ACC112 (cell line): Measurements from ENCODE around the gene CRKL.

ENCODE experiments used
- H2AFZ ChIP-seq: fragments of 200-600 bp; sonication (generic); one replicate; pipeline ENCODE4 v1.6.0; 2017; ENCODE audit warnings: antibody characterized with exemption, low read length; ENCODE audit not compliant: unreplicated experiment
- H3K27ac ChIP-seq: fragments of 200-600 bp; sonication (generic); 2 replicates; pipeline ENCODE4 v1.5.1; 2014; ENCODE audit warnings: low read depth, mild to moderate bottlenecking, antibody characterized with exemption, low read length, moderate library complexity
- H3K27me3 ChIP-seq: fragments of 200-600 bp; sonication (generic); 2 replicates; pipeline ENCODE4 v1.6.1; 2014; ENCODE audit warnings: mild to moderate bottlenecking, antibody characterized with exemption, low read length, moderate library complexity, mixed read lengths; ENCODE audit not compliant: insufficient read depth
- H3K36me3 ChIP-seq: fragments of 200-600 bp; sonication (generic); 2 replicates; pipeline ENCODE4 v1.6.1; 2016; ENCODE audit warnings: mild to moderate bottlenecking, antibody characterized with exemption, low read length, moderate library complexity, mixed read lengths; ENCODE audit not compliant: insufficient read depth
- H3K4me1 ChIP-seq: fragments of 200-600 bp; sonication (generic); one replicate; pipeline ENCODE4 v1.6.1; 2016; ENCODE audit warnings: low read length, mixed read lengths; ENCODE audit not compliant: insufficient read depth, unreplicated experiment, control insufficient read depth
- H3K4me3 ChIP-seq: fragments of 200-600 bp; sonication (generic); 2 replicates; pipeline ENCODE4 v1.5.1; 2014; ENCODE audit warnings: mild to moderate bottlenecking, low read depth, low read length
- H3K79me2 ChIP-seq: fragments of 200-600 bp; sonication (generic); one replicate; pipeline ENCODE4 v1.6.0; 2016; ENCODE audit warnings: low read length; ENCODE audit not compliant: control insufficient read depth, unreplicated experiment, insufficient read depth

CRKL gene, protein sequence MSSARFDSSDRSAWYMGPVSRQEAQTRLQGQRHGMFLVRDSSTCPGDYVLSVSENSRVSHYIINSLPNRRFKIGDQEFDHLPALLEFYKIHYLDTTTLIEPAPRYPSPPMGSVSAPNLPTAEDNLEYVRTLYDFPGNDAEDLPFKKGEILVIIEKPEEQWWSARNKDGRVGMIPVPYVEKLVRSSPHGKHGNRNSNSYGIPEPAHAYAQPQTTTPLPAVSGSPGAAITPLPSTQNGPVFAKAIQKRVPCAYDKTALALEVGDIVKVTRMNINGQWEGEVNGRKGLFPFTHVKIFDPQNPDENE

DNA sequence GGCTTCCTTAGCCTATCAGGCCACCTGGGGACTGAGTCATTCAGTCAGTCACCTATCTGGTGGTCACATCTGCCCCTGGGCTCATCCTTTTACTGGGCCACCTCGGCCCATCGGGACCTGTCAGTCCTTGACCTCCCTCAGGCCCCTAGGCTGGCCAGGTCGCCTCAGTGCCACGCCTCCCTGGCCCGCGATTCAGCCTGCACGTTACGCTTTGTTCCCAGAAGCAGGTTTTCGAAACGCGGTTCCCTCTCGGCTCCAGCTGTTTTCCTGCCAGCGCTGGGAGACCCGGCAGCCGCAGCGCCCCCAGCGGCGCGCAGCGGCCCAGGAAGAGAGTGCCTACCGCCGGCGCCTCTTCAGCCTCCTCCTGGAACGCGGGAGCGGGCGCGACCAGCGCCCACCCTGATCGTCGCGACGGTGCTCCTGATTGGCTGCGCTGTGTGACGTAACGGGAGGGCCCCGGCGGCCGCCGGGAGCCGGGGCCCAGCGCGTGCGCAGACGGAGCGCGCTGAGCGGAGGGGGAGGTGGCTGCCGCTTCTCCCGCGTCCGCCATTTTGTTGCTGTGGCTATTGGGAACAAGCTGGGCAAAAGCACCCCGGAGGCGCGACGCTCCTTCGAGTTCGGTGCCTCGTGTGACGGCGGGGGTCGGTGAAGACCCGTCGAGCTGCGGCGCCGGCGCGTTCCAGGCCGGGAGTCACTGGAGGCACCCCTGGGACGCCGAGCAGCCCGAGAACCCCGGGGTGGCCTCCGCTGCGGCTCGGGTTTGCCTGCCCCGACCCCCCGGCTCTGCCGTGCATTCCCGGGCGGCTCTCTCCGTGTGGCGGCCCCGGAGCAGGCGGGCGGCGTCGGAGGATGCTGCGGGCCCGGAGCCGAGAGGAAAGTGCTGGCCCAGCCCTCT is at the start of gene CRKL:
Gene CRKL (plus strand): TSS at position 492 of the 895 bp plus-strand sequence. CDS start 528 bp downstream, outside the sequence.
- Histone ChIP-seq H2AFZ (peak within 1 kb of the TSS; percentile 100), H3K4me1 (peaks cover 6% of the 10 kb centered on the region), H3K36me3 (no peaks in the 10 kb centered on the region), H3K27ac (peak within 1 kb of the TSS; percentile 55), H3K79me2 (peaks cover 45% of the 10 kb centered on the region), H3K27me3 (no peaks in the 10 kb centered on the region), H3K4me3 (peak within 1 kb of the TSS; percentile 95)

DNA sequence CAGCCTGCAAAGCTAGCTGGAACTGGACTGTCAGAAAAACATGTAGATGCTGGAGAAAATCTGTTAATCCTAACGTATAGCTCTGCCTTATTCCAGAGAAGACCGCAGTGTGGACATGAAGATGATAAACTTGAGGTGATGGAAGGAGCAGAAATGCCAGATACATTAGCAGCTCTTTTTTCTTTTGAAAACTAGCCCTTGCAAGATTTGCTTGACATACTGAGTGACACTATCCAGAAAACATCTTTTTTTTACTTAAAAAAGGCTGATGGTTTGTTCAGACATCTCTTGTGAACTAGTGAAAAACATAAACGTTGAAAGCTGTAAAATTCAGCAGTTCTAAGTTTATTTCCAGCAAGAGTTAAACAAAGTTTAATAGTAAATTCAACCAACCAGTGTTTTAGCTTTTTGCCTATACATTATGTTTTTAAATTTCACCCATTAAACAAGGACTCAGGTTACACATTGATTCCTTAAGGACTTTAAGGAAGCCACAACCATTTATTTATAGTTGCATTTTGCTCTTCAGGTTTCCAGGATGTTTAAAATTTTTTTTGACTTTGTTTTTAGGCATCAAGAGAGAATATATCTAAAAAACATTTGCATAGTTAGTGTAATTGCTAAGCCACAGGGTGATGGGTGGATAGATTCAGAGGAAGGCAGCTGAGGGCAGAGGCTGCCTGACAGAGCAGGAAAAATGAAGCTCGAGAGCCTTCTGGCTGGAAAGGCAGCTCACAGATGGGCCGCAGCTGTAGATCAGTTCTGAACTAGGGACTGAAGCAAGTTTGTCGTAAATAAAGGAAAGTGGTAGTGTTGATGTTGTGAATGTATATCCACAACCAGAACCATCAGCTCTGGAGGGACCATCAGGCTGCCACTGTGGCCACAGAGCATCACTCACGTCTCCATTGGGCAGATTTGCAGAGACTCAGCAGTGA is 48.9 kb upstream of the CRKL start:
- Histone ChIP-seq H3K36me3 (no peaks in the 10 kb centered on the region), H3K4me1 (no peaks in the 10 kb centered on the region), H2AFZ (no peak overlapping the region), H3K79me2 (no peaks in the 10 kb centered on the region), H3K27me3 (no peaks in the 10 kb centered on the region), H3K4me3 (no peak overlapping the region), H3K27ac (no peak overlapping the region)

DNA sequence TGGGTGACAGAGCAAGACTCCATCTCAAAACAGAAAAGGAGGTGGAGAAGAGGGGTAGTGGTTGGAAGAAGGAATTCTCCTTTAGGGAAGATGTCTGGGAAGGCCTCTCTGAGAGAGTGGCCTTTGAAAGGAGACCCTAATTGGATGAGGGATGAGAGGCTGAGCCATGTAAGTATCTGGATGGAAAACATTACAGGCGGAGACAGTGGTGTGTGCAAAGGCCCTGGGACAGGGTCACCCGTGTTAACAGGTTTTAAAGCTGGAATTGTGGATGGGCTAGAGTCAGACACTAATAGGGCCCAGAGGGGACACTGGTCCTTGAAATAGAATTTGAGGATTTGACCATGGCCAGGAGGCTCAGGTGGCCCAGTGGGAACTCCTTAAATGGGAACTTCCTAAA is 48.0 kb upstream of the CRKL start:
- Histone ChIP-seq H3K4me1 (no peaks in the 10 kb centered on the region), H3K79me2 (no peaks in the 10 kb centered on the region), H3K36me3 (no peaks in the 10 kb centered on the region), H3K27me3 (no peaks in the 10 kb centered on the region), H2AFZ (no peak overlapping the region), H3K4me3 (no peak overlapping the region), H3K27ac (no peak overlapping the region)

DNA sequence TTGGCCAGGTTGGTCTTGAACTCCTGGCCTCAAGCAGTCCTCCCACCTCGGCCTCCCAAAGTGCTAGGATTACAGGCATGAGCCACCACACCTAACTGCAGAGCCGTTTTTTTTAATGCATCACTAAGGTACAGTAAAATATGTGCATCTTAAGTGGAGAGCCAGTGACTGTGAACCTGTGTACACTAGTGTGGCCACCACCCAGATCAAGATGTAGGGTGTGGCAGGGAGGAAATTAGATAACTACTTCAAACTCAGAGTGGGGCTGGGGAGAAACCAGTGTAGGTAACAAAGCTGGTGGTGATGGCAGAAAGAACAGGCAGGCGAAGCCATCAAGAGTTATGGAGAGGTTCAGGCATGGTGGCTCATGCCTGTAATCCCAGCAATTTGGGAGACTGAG is 44.0 kb upstream of the CRKL start:
- no peak overlapping the region for H2AFZ ChIP-seq
- no peaks in the 10 kb centered on the region for H3K79me2 ChIP-seq
- no peaks in the 10 kb centered on the region for H3K4me1 ChIP-seq
- no peaks in the 10 kb centered on the region for H3K27me3 ChIP-seq
- no peak overlapping the region for H3K27ac ChIP-seq
- H3K4me3 ChIP-seq: no peak overlapping the region
- no peaks in the 10 kb centered on the region for H3K36me3 ChIP-seq

DNA sequence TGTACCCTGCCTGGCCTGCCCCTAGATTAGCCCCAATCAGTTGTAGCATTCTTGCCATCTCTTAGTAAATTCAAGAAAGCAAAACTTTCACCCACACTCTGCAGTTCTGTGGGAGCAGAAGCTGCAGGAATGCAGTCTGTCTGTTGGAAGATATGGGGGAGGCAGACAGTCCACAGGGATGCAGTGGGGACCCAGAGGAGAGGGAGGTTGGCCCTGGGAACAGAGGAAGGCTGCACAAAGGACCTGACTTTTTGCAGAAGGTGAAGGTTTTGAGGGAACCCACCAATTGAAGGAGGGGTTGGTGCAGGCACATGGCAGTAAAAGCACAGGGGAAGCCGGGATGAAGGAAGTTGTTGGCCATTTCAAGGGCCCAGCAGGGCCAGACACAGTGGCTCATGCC is 41.9 kb upstream of the CRKL start:
- no peaks in the 10 kb centered on the region for H3K4me1 ChIP-seq

DNA sequence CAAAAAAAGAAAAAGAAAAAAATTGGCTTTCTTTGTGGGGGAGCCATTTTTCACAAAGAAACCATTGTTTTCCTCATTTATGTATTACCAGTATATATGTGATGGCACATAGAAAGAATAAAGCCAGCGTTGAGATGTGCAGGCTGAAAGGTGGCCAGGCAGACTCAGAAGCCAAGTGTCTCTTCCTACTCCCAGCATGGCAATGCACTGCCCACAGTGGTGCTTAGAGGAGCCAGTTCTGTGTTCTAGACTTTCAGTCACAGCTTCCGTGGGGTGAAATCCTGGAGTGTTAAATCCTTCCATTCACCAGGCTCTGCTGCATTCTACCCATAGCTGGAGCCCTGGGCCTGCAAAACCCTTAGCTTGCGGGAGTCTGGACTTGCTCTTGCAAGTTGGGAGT is 39.5 kb upstream of the CRKL start:
- Histone ChIP-seq H2AFZ (no peak overlapping the region), H3K27me3 (no peaks in the 10 kb centered on the region), H3K36me3 (no peaks in the 10 kb centered on the region)

More for the DNA sequence above, 41.9 kb upstream of the CRKL start:
- Histone ChIP-seq H2AFZ (no peak overlapping the region), H3K27ac (no peak overlapping the region), H3K79me2 (no peaks in the 10 kb centered on the region), H3K27me3 (no peaks in the 10 kb centered on the region), H3K36me3 (no peaks in the 10 kb centered on the region), H3K4me3 (no peak overlapping the region)

DNA sequence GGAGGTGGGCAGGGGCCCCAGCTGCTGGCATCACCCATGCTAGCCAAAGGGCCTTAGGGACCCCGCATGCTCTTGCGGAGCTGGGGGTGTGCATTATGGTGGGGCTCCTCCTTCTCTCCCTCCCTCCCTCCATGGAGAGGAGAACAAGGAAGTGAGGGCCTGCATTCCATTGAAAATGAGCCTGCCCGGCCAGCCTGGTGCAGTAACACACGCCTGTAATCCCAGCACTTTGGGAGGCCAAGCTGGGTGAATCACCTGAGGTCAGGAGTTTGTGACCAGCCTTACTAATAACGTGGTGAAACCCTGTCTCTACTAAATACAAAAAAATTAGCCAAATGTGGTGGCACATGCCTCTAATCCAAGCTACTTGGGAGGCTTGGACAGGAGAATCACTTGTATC is 36.0 kb upstream of the CRKL start:
- Histone ChIP-seq H3K27ac (no peak overlapping the region), H3K4me1 (no peaks in the 10 kb centered on the region), H3K36me3 (no peaks in the 10 kb centered on the region), H3K4me3 (no peak overlapping the region), H3K79me2 (no peaks in the 10 kb centered on the region), H2AFZ (no peak overlapping the region), H3K27me3 (no peaks in the 10 kb centered on the region)

More for the DNA sequence above, 39.5 kb upstream of the CRKL start:
- Histone ChIP-seq H3K79me2 (no peaks in the 10 kb centered on the region), H3K27ac (no peak overlapping the region), H3K4me3 (no peak overlapping the region), H3K4me1 (no peaks in the 10 kb centered on the region)

DNA sequence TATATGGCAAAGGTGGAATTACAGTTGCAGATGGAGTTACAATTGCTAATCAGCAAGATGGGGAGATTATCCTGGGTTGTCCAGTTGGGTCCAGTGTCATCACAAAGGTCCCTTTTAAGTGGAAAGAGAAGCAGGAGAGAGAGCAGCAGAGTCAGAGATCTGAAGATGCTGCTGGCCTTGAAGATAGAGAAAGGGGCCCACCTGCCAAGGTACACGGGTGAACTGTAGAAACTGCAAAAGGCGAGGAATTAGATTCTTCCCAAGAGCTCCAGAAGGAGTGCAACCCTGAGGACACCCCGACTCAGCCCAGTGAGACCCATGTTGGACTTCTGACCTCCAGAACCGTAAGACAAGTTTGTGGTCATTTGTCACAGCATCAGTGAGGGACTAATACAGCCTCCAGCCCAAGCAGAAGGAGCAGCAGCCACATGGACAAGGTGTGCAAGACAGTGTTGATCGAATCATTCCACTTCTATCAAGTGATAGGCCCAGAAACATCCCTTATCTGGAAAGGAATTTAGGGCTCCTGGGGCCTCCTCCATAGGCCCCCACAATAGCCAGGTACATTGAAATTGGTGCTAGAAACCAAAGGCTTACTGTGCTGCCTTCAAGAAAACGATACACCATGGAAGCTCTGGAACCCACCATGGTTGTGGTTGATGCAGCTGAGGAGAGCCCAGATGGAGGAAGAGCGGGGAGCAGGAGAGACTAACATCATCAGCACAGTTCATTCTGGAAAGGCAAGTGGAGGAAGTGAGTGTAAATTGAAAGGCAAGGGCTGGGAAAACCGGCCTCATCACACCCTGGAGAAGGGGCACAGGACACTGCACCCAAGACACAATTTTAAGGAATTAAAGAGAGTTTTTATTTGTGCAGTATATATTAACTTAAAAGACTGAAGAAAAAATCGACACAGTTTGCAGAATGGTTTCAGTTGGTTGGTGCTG is 35.1 kb upstream of the CRKL start:
- no peaks in the 10 kb centered on the region for H3K27me3 ChIP-seq
- no peaks in the 10 kb centered on the region for H3K36me3 ChIP-seq
- H2AFZ ChIP-seq: no peak overlapping the region
- H3K79me2 ChIP-seq: no peaks in the 10 kb centered on the region
- no peaks in the 10 kb centered on the region for H3K4me1 ChIP-seq
- no peak overlapping the region for H3K4me3 ChIP-seq
- no peak overlapping the region for H3K27ac ChIP-seq

DNA sequence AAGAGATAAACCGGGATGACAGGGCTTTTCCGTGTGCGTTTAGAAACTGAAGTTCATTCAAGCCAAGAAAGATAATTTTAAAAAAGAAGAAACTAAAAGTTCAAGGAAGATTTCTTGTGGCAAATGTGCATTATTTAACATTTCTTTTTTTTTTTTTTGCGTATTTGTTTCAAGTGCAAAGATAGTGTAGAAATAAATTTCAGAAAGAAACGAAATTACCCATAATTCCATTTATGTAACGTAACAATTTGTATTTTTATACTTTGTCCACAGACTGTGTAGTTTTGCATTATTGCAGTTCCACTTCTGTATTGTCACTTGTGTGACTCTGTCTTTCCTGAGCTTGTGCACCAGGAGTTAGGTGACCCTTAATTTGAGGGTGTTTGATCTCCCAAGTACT is 34.4 kb upstream of the CRKL start:
- no peaks in the 10 kb centered on the region for H3K27me3 ChIP-seq
- H3K4me1 ChIP-seq: no peaks in the 10 kb centered on the region

More for the DNA sequence above, 34.4 kb upstream of the CRKL start:
- Histone ChIP-seq H3K36me3 (no peaks in the 10 kb centered on the region), H2AFZ (no peak overlapping the region), H3K27ac (no peak overlapping the region), H3K79me2 (no peaks in the 10 kb centered on the region), H3K4me3 (no peak overlapping the region)
